Endothelial cell (in vitro differentiated cells): ENCODE measurements around the gene HOXB9. TPM values are rescaled to one million over a fixed set of nuclear protein-coding genes. Genes with fewer than 3 reads are reported as not detected.

Experiments used
- DNase-seq: peaks from one replicate; pipeline ENCODE4 v3.0.0; 2021; ENCODE audit warnings: low spot score
- H3K27ac Mint-ChIP-seq: one replicate; pipeline ENCODE4 v1.8.0; 2021; ENCODE audit warnings: mixed read lengths, inconsistent platforms; ENCODE audit not compliant: unreplicated experiment
- H3K27me3 Mint-ChIP-seq: one replicate; pipeline ENCODE4 v1.8.0; 2021; ENCODE audit warnings: mild to moderate bottlenecking, moderate library complexity, mixed read lengths, inconsistent platforms; ENCODE audit not compliant: unreplicated experiment
- H3K36me3 Mint-ChIP-seq: one replicate; pipeline ENCODE4 v1.8.0; 2021; ENCODE audit warnings: mild to moderate bottlenecking, low read depth, mixed read lengths, inconsistent platforms; ENCODE audit not compliant: unreplicated experiment
- H3K4me1 Mint-ChIP-seq: one replicate; pipeline ENCODE4 v1.8.0; 2021; ENCODE audit warnings: mild to moderate bottlenecking, mixed read lengths, inconsistent platforms; ENCODE audit not compliant: unreplicated experiment
- H3K4me3 Mint-ChIP-seq: one replicate; pipeline ENCODE4 v1.8.0; 2021; ENCODE audit warnings: mild to moderate bottlenecking, mixed read lengths, inconsistent platforms; ENCODE audit not compliant: unreplicated experiment
- H3K9me3 Mint-ChIP-seq: one replicate; pipeline ENCODE4 v1.8.0; 2021; ENCODE audit warnings: mixed read lengths, inconsistent platforms; ENCODE audit not compliant: unreplicated experiment
- total RNA-seq: library from RNA; stranded (reverse); fragmentation: NEBNext Ultra II Directional; extraction: Animal tissue kit (Norgen Biotek cat#: 25700); gene quantifications from one replicate; pipeline ENCODE4 v1.2.1, GENCODE V29; 2021; ENCODE audit not compliant: unreplicated experiment
- TF ChIP-seq, protein P1 (sequence below): fragments of 200-600 bp; sonication (generic); IDR thresholded peaks from one replicate; pipeline ENCODE4 v1.5.0; 2021; ENCODE audit warnings: antibody characterized with exemption; ENCODE audit not compliant: unreplicated experiment

Gene HOXB9
- total RNA-seq, 1 donor from 2014 or later: 0.49 TPM

DNA sequence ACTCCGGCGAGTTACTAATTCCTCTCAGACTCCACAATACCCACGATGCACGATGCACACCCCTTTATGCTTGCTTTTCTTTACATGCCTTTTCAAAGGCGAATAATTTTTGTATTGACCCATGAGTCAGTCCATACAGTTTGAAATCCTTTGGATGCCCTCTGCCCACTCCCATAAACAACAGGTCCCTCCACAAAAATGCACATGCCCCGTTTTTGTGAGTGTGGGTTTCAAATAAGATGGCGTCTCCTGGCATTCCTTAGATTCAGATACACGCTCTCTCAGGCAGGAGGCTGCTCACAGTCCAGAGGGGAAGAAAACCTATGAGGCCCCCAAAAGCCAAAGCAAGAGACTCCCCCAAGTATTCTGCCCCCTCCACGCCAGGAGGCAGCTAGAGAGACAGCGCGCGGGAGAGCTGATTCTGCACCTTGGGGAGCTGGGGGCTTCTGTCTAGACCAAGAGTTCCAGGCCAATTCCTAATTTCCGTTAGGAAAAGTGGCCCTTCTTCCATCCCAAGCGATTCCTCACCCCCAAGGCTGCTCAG lies 19.6 kb upstream of the HOXB9 start:
- peaks cover 5% of the 10 kb centered on the region for H3K4me1 Mint-ChIP-seq
- TF ChIP-seq, protein P1, sequence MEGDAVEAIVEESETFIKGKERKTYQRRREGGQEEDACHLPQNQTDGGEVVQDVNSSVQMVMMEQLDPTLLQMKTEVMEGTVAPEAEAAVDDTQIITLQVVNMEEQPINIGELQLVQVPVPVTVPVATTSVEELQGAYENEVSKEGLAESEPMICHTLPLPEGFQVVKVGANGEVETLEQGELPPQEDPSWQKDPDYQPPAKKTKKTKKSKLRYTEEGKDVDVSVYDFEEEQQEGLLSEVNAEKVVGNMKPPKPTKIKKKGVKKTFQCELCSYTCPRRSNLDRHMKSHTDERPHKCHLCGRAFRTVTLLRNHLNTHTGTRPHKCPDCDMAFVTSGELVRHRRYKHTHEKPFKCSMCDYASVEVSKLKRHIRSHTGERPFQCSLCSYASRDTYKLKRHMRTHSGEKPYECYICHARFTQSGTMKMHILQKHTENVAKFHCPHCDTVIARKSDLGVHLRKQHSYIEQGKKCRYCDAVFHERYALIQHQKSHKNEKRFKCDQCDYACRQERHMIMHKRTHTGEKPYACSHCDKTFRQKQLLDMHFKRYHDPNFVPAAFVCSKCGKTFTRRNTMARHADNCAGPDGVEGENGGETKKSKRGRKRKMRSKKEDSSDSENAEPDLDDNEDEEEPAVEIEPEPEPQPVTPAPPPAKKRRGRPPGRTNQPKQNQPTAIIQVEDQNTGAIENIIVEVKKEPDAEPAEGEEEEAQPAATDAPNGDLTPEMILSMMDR: no peak
- peak overlapping the region; percentile 63 for H3K4me3 Mint-ChIP-seq
- H3K27ac Mint-ChIP-seq: no peak overlapping the region
- peaks cover 36% of the 10 kb centered on the region for H3K27me3 Mint-ChIP-seq
- no peak for DNase-seq
- no peaks in the 10 kb centered on the region for H3K9me3 Mint-ChIP-seq
- no peaks in the 10 kb centered on the region for H3K36me3 Mint-ChIP-seq

DNA sequence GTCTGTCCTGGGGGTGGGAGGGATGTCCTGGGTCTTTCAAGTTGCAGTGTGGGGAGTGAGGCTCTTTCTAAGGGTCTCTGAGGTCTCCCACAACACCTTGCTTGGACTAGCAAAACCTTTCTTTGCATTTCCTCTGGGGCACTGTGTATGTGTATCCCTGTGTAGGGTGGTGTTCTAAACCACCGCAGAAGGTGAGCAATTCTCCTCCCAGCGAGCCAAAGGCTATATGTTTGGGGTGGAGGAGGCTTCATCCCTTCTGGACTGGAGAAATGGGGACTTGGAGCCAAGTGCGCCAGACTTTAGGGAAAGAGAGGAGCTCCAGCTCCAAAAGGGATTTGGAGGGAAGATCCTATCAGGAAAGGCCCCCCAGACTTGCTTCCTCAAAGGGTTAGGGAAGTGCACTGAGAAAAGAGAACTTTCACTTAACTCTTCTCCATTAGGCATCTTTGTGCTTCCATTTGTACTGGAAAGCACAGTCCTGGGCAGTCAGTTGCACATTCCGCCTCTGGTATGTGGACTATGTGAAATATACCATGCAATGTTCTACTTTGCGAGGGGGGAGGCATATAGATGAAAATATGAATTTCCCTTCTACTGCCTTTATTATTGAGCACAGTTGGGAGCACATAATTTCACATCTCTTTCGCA lies 18.9 kb upstream of the HOXB9 start:
- Mint-ChIP-seq H3K27me3 (peaks cover 35% of the 10 kb centered on the region), H3K4me3 (no peak overlapping the region), H3K4me1 (peaks cover 5% of the 10 kb centered on the region), H3K36me3 (no peaks in the 10 kb centered on the region), H3K9me3 (no peaks in the 10 kb centered on the region), H3K27ac (no peak overlapping the region)
- no peak for DNase-seq
- TF ChIP-seq, protein P1: no peak

DNA sequence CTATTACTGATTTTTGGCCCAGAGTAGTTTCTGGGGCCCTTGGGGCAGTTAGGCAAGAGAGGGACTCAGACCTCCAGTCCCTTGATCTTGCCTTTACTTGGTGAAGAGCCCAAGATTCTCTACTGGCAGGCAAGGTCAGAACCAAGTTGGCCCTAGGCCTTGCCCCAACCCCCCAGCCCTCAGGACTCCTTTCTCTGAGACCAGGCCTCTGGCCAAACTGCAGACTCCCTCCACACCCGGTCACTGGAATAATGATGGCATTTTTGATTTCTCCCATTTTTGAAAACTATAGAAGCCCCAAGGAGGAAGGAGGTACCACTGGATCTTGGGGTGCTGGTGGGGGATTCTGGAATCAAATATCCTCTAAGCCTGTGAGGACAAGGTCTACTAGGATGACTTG lies 18.0 kb upstream of the HOXB9 start:
- DNase-seq: no peak
- Mint-ChIP-seq H3K27ac (peak overlapping the region; percentile 5), H3K4me3 (no peak overlapping the region), H3K4me1 (peaks cover 5% of the 10 kb centered on the region), H3K36me3 (no peaks in the 10 kb centered on the region), H3K27me3 (peaks cover 36% of the 10 kb centered on the region), H3K9me3 (no peaks in the 10 kb centered on the region)
- TF ChIP-seq, protein P1: no peak

DNA sequence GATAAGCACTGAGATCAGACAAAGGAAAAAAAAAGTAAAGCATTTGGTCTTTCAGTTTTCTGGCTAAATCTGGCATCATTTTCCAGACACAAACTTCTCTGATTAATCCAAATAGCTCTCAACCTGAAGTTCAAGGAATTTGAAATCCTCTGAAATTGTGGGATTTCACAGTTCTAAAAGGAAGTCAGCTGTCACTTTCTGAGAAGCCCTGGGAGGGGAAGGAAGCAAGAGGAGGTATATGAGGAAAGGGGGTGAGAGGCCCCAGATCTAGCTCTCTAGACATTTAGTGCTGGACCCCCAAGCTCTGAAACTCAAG lies 17.5 kb upstream of the HOXB9 start:
- no peak overlapping the region for H3K27ac Mint-ChIP-seq
- no peak for DNase-seq
- no peaks in the 10 kb centered on the region for H3K36me3 Mint-ChIP-seq
- peaks cover 5% of the 10 kb centered on the region for H3K4me1 Mint-ChIP-seq
- no peaks in the 10 kb centered on the region for H3K9me3 Mint-ChIP-seq
- TF ChIP-seq, protein P1: no peak
- no peak overlapping the region for H3K4me3 Mint-ChIP-seq
- peaks cover 36% of the 10 kb centered on the region for H3K27me3 Mint-ChIP-seq

DNA sequence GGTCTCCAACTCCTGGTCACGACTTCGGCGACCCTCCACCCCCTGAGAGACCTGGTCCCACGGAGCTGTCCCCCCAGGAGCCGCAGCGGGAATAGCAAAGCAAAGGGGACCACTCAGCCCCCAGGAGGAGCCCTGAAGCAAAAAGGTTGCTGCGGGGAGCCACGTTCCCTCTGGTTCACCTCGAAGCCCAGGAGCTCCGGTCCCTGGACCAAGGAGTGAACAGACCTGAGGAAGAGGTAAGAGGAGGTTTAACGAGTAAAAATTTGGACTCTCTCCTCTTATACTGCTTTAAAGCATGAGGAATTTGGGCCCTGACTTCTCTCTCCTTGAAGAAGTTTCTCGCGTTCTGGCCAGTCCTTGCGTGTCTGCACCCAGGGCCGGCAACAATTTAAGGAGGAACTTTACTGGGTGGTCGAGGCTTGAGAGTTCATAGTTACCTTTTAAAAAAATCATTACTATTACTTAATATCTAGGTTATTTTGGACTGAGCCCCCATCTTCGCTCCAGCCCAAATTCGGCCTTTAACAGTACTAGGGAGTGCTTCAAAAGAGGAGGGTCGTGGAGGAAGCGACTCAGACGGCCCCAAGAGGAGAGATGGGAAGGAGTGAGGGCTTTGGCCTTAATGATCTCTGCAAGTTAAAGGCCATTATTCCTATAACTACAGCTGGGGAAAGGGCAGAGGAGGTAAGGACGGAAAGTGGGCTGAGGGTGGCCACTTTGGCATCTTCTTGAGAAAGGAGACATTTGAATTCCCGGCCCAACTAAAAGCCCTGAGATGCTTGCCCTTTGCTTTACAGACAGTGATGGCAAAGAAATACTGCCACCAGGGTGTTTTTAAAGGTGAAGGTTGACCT lies 16.9 kb upstream of the HOXB9 start:
- no peaks in the 10 kb centered on the region for H3K9me3 Mint-ChIP-seq
- no peak for DNase-seq
- H3K36me3 Mint-ChIP-seq: no peaks in the 10 kb centered on the region
- TF ChIP-seq, protein P1: no peak
- no peak overlapping the region for H3K27ac Mint-ChIP-seq
- H3K4me1 Mint-ChIP-seq: peaks cover 5% of the 10 kb centered on the region
- no peak overlapping the region for H3K4me3 Mint-ChIP-seq
- H3K27me3 Mint-ChIP-seq: peaks cover 37% of the 10 kb centered on the region
